Measurements from ENCODE around the gene KRTAP4-7.
"Not testable (repeated sequence)": the region's sequence is repeated elsewhere in the genome, so short reads cannot be mapped to it uniquely, and the experiment has no call there.

DNA sequence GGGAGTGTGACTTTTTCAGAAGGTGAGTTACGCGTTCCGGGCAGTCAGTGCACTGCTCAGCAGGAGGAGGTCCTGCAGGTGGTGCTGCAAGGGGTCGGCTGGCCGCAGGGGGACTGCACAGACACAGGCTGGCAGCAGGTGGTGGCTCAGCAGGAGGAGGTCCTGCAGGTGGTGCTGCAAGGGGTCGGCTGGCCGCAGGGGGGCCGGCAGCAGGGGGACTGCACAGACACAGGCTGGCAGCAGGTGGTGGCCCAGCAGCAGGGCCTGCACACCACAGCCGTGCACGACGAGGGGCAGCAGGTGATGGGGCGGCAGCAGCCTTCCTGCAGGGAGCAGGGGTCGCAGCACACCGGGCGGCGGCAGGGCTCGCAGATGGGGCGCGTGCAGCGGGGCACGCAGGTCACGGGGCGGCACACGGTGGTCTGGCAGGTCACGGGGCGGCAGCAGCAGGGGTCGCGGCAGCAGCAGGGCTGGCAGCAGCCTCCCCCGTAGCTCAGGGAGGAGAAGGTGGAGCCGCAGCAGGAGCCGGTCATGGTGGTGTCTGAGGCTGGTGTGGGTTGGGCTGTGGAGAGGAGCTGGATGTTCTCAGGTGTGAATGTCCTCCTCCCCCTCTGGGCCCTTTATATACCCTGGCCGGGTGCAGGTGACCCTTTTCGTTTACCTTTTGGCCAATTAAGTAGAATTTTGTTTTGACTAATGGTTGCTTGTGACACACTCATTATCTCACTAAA, 37.0 kb upstream of the KRTAP4-7 start, which contains the start of gene KRTAP2-1:
- not testable (repeated sequence) for TF ChIP-seq CTCF, POLR2AphosphoS5, EP300, POLR2A (IDR thresholded peaks at IDR 0.05)
